Measurements from ENCODE around the gene GMDS. TPM values are rescaled to one million over a fixed set of nuclear protein-coding genes. Genes with fewer than 3 reads are reported as not detected.
A peak's percentile ranks its signal among the peaks of the same experiment; 100 is the strongest.

Gene GMDS
- total and polyA plus RNA-seq, 5 donors = 8.1 to 13.5 (median 12.6) TPM

- intact Hi-C loops (cut with DNase I) = no loop called here
- Histone ChIP-seq H3K4me3 (ENCODE audit: low read length) (no peak overlapping the region), H3K27ac (ENCODE audit: low read length) (no peak overlapping the region), H3K9me3 (ENCODE audit: control insufficient read depth, low read length) (no peaks in the 10 kb centered on the region), H3K4me1 (ENCODE audit: control insufficient read depth, insufficient read depth, low read length) (no peaks in the 10 kb centered on the region), H3K27me3 (ENCODE audit: control insufficient read depth, insufficient read depth) (no peaks in the 10 kb centered on the region)
- DNase-seq (no peak), ATAC-seq (no peak)
- WGBS = 96% methylated on average over 1 of the region's 1 CpG
These were observed 417.2 kb downstream of the GMDS start for GRCh38 chr6:1827984-1828793.

- no peak overlapping the region for H3K27ac ChIP-seq (ENCODE audit: low read length)
- DNase-seq = no peak
- intact Hi-C loops (cut with DNase I) = no loop called here
- H3K27me3 ChIP-seq (ENCODE audit: control insufficient read depth, insufficient read depth) = no peaks in the 10 kb centered on the region
- no peaks in the 10 kb centered on the region for H3K9me3 ChIP-seq (ENCODE audit: control insufficient read depth, low read length)
- no peak for ATAC-seq
- WGBS = 98% methylated on average over 5 of the region's 5 CpGs
- no peak overlapping the region for H3K4me3 ChIP-seq (ENCODE audit: low read length)
- H3K4me1 ChIP-seq (ENCODE audit: control insufficient read depth, insufficient read depth, low read length) = no peaks in the 10 kb centered on the region
These were observed 419.5 kb downstream of the GMDS start for GRCh38 chr6:1825926-1826325.

- ATAC-seq (no peak), DNase-seq (no peak)
- Histone ChIP-seq H3K4me1 (ENCODE audit: control insufficient read depth, insufficient read depth, low read length) (no peaks in the 10 kb centered on the region), H3K27me3 (ENCODE audit: control insufficient read depth, insufficient read depth) (no peaks in the 10 kb centered on the region), H3K27ac (ENCODE audit: low read length) (no peak overlapping the region), H3K4me3 (ENCODE audit: low read length) (no peak overlapping the region), H3K9me3 (ENCODE audit: control insufficient read depth, low read length) (no peaks in the 10 kb centered on the region)
- 92% methylated on average over 1 of the region's 1 CpG for WGBS
- intact Hi-C loops (cut with DNase I) = no loop called here
These were observed 420.1 kb downstream of the GMDS start for GRCh38 chr6:1825277-1825676.

- Histone ChIP-seq H3K4me3 (ENCODE audit: low read length) (no peak overlapping the region), H3K27me3 (ENCODE audit: control insufficient read depth, insufficient read depth) (no peaks in the 10 kb centered on the region), H3K27ac (ENCODE audit: low read length) (no peak overlapping the region), H3K4me1 (ENCODE audit: control insufficient read depth, insufficient read depth, low read length) (no peaks in the 10 kb centered on the region), H3K9me3 (ENCODE audit: control insufficient read depth, low read length) (no peaks in the 10 kb centered on the region)
- peak in 1 of 2 donors; percentile 37 for ATAC-seq
- intact Hi-C loops (cut with DNase I) = no loop called here
- no peak for DNase-seq
- 27% methylated on average over 11 of the region's 11 CpGs for WGBS
These were observed 423.8 kb downstream of the GMDS start for GRCh38 chr6:1821513-1822183.

GRCh38 chr6:1821164-1821512 is 424.3 kb downstream of the GMDS start:
- H3K4me3 ChIP-seq (ENCODE audit: low read length) = peak overlapping the region; percentile 39
- H3K27ac ChIP-seq (ENCODE audit: low read length) = peak overlapping the region; percentile 50
- ATAC-seq (no peak), DNase-seq (no peak)
- H3K9me3 ChIP-seq (ENCODE audit: control insufficient read depth, low read length) = no peaks in the 10 kb centered on the region
- 37% methylated on average over 11 of the region's 11 CpGs for WGBS
- intact Hi-C loops (cut with DNase I) = no loop called here
- no peaks in the 10 kb centered on the region for H3K27me3 ChIP-seq (ENCODE audit: control insufficient read depth, insufficient read depth)
- H3K4me1 ChIP-seq (ENCODE audit: control insufficient read depth, insufficient read depth, low read length) = no peaks in the 10 kb centered on the region

- ATAC-seq (no peak), DNase-seq (no peak)
- no peak overlapping the region for H3K4me3 ChIP-seq (ENCODE audit: low read length)
- no peaks in the 10 kb centered on the region for H3K4me1 ChIP-seq (ENCODE audit: control insufficient read depth, insufficient read depth, low read length)
- H3K27me3 ChIP-seq (ENCODE audit: control insufficient read depth, insufficient read depth) = no peaks in the 10 kb centered on the region
- H3K27ac ChIP-seq (ENCODE audit: low read length) = no peak overlapping the region
- no peaks in the 10 kb centered on the region for H3K9me3 ChIP-seq (ENCODE audit: control insufficient read depth, low read length)
- 73% methylated on average over 1 of the region's 1 CpG for WGBS
- intact Hi-C loops (cut with DNase I) = no loop called here
These were observed 424.7 kb downstream of the GMDS start for GRCh38 chr6:1820714-1821113.

- H3K9me3 ChIP-seq (ENCODE audit: control insufficient read depth, low read length) = no peaks in the 10 kb centered on the region
These were observed 425.2 kb downstream of the GMDS start for GRCh38 chr6:1820165-1820564.

GRCh38 chr6:1819007-1819406 is 426.4 kb downstream of the GMDS start:
- no peak overlapping the region for H3K4me3 ChIP-seq (ENCODE audit: low read length)
- intact Hi-C loops (cut with DNase I) = no loop called here
- no peak overlapping the region for H3K27ac ChIP-seq (ENCODE audit: low read length)
- DNase-seq (no peak), ATAC-seq (no peak)
- no peaks in the 10 kb centered on the region for H3K4me1 ChIP-seq (ENCODE audit: control insufficient read depth, insufficient read depth, low read length)
- no peaks in the 10 kb centered on the region for H3K9me3 ChIP-seq (ENCODE audit: control insufficient read depth, low read length)
- WGBS = 98% methylated on average over 3 of the region's 3 CpGs
- H3K27me3 ChIP-seq (ENCODE audit: control insufficient read depth, insufficient read depth) = no peaks in the 10 kb centered on the region

More at GRCh38 chr6:1820165-1820564, 425.2 kb downstream of the GMDS start:
- ATAC-seq (no peak), DNase-seq (no peak)
- 47% methylated on average over 1 of the region's 1 CpG for WGBS
- Histone ChIP-seq H3K4me3 (ENCODE audit: low read length) (no peak overlapping the region), H3K4me1 (ENCODE audit: control insufficient read depth, insufficient read depth, low read length) (no peaks in the 10 kb centered on the region), H3K27ac (ENCODE audit: low read length) (no peak overlapping the region), H3K27me3 (ENCODE audit: control insufficient read depth, insufficient read depth) (no peaks in the 10 kb centered on the region)
- intact Hi-C loops (cut with DNase I) = no loop called here

GRCh38 chr6:1817033-1817761 is 428.2 kb downstream of the GMDS start:
- 52% methylated on average over 4 of the region's 4 CpGs for WGBS
- H3K4me1 ChIP-seq (ENCODE audit: control insufficient read depth, insufficient read depth, low read length) = no peaks in the 10 kb centered on the region
- ATAC-seq (no peak), DNase-seq (no peak)
- H3K27ac ChIP-seq (ENCODE audit: low read length) = no peak overlapping the region
- no peaks in the 10 kb centered on the region for H3K9me3 ChIP-seq (ENCODE audit: control insufficient read depth, low read length)
- H3K4me3 ChIP-seq (ENCODE audit: low read length) = no peak overlapping the region
- intact Hi-C loops (cut with DNase I) = no loop called here
- H3K27me3 ChIP-seq (ENCODE audit: control insufficient read depth, insufficient read depth) = no peaks in the 10 kb centered on the region

GRCh38 chr6:1815827-1816452 is 429.5 kb downstream of the GMDS start:
- no peak overlapping the region for H3K27ac ChIP-seq (ENCODE audit: low read length)
- H3K4me1 ChIP-seq (ENCODE audit: control insufficient read depth, insufficient read depth, low read length) = no peaks in the 10 kb centered on the region
- H3K4me3 ChIP-seq (ENCODE audit: low read length) = no peak overlapping the region
- ATAC-seq (no peak), DNase-seq (peak in 1 of 3 donors; percentile 41)
- H3K27me3 ChIP-seq (ENCODE audit: control insufficient read depth, insufficient read depth) = no peaks in the 10 kb centered on the region
- H3K9me3 ChIP-seq (ENCODE audit: control insufficient read depth, low read length) = no peaks in the 10 kb centered on the region
- intact Hi-C loops (cut with DNase I) = no loop called here
- 83% methylated on average over 8 of the region's 8 CpGs for WGBS

GRCh38 chr6:1814279-1814678 is 431.1 kb downstream of the GMDS start:
- ATAC-seq (no peak), DNase-seq (no peak)
- no peaks in the 10 kb centered on the region for H3K4me1 ChIP-seq (ENCODE audit: control insufficient read depth, insufficient read depth, low read length)
- no peaks in the 10 kb centered on the region for H3K9me3 ChIP-seq (ENCODE audit: control insufficient read depth, low read length)
- no peak overlapping the region for H3K27ac ChIP-seq (ENCODE audit: low read length)
- intact Hi-C loops (cut with DNase I) = no loop called here
- H3K27me3 ChIP-seq (ENCODE audit: control insufficient read depth, insufficient read depth) = no peaks in the 10 kb centered on the region
- WGBS = 33% methylated on average over 4 of the region's 4 CpGs
- no peak overlapping the region for H3K4me3 ChIP-seq (ENCODE audit: low read length)
